GM19397 (cell line): ENCODE data around the gene C12orf60.

ENCODE experiments used
- ATAC-seq: cut with Tn5 transposase; IDR thresholded peaks from one replicate; pipeline ENCODE4 v1.9.1; 2021; ENCODE audit warnings: mild to moderate bottlenecking, moderate library complexity; ENCODE audit not compliant: unreplicated experiment

Gene C12orf60

GRCh38 chr12:14776236-14776961, 27.1 kb upstream of the C12orf60 start:
- ATAC-seq: no peak

DNA sequence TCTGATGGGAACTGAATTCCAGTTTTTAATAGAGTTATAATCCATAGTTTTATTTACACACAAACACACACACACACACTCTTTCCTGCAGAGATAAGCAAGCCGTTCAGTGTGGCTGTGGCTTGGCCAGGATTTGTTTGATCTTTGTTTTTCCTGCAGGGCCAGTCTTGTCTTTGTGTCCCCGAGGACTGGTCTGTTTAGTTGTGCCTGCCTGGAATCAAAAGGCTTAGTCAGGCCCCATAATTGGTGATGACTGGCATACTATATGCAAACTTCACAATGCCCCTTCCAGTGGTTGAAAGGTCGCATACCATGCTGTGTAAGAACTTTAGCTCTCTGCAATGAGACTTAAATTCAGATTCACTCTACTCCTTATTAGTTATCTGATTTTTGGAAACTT, 26.2 kb upstream of the C12orf60 start:
- no peak for ATAC-seq

- no peak for ATAC-seq
Observed at GRCh38 chr12:14779834-14780233, 23.6 kb upstream of the C12orf60 start.

DNA sequence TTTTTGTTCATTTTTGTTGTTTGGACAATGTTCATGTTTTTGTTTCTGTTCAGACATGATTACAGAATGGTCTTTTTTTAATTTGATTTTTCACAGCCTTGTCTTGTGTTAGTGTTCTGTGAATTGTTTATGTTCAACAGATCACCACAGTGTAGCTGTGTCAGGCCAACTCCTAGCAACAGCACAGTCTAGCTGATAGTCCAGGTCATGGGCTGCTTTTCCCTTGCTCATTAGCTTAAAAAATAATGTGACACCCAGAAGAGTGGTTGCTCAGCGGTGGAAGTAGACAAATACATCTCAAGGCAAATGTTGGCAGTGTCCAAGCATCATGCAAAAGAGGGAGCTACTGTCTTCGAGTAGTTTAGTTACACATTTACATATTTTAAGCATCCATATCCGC, 22.6 kb upstream of the C12orf60 start:
- ATAC-seq: no peak

- no peak for ATAC-seq
Observed at GRCh38 chr12:14781563-14781962, 21.9 kb upstream of the C12orf60 start.

- no peak for ATAC-seq
Observed at GRCh38 chr12:14782756-14783155, 20.7 kb upstream of the C12orf60 start.

GRCh38 chr12:14784471-14784870, 19.0 kb upstream of the C12orf60 start:
- ATAC-seq: no peak

GRCh38 chr12:14785568-14785967, 17.9 kb upstream of the C12orf60 start:
- ATAC-seq: no peak

GRCh38 chr12:14795028-14795448, 8.4 kb upstream of the C12orf60 start:
- ATAC-seq: no peak

DNA sequence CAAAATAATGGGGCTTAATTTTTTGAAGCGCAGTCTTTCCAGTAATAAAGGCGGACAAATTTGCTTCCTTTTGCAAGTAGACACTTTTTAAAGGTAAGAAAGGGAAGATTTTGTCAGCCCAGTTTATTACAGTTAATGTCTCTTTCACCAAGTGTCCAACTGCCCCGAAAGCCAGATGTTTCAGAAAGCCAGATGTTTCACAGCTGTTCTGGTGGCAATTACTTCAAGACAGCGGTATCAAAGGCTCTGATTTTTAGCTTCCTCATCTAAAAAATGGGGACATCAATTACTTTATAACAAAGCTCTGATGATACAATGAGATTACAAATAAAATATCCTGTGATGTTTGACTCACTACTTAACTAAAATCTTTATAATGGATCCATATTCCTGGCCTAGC, 1.2 kb upstream of the C12orf60 start:
- ATAC-seq: no peak

DNA sequence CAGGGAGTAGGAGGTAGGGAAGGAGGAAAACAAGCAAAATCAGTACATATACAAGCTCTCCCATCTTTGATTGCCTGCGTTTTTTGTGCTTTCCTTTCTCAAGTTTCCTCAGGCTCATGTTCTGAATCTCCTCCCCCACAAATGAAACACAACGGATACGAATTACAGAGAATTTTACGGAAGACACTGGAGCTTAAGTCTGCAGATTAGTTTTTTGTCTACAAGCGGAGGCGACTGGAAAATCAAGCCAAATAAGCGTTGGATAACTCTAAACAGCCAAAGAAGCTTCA, 804 bp upstream of the C12orf60 start:
- ATAC-seq: no peak

DNA sequence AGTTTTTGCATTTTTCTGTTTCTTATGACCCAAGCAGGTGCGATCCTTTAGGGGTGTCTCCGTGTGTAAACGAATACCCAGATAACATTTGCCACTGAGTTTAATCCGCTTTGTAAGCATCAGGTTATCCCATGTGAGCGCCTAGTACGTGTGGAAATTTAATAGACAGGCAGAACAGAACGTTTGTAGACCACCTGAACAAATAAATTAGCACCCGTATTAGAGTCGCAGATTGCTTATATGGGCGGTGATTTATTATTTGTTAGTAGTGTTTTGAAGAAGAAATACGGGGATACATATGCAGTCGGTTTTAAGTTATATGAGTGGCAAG, 325 bp downstream of the C12orf60 start:
- peak; percentile 17 for ATAC-seq

DNA sequence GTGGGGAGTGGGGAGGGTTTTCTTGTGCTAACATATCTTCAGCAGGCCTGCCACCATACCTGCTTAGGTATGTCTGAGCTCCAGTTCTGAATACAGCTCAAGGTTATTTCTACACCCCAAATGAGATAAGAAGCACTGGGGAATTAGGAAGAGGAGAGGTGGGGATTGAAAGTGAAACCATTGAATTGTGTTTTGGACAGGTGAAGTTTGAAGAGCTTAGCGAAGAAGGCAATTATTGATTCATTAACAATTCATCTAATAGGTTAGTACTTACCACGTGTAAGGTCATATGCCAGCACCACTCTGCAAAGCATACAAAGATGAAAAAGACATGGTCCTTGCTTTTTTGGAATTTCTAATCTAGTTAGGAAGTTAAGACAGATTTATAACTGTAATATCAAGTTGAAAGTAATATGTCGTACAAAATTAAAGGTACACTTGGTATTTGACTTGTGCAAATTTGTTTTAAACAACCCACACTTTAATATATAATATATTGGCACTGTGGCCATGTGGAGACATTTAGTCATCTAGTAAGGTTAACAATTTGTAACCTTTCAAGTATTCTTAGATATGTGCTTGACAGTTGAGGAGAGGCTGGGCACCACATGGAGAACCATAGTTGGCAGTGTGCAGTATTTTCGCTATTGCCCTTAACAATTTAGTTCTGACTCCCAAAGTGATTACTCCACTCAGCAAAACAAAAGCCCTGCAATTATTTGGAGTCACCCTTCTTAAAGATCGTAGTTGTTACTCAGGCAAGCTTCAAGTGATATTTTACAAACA, 6.9 kb downstream of the C12orf60 start:
- ATAC-seq: no peak

GRCh38 chr12:14810953-14811483, 7.5 kb downstream of the C12orf60 start:
- ATAC-seq: no peak

GRCh38 chr12:14811486-14811885, 8.0 kb downstream of the C12orf60 start:
- no peak for ATAC-seq

DNA sequence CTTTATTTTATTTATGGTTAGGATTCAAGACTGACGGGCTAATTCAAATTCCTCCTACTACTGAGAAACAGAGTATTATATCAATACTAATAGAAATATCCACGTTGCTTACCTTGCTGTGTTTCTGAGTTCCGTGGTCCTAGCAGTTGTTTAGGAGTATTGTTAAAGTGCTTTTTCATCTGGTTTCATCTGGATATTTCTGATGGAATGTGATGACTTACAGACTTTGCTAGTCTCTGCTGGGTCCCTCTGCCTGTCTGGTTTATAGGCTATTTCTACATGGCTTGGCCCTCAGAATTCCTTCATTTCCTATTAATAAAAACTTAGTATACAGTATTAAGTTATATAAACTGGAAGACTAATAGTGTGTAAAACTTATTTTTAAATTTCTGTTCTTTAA, 10.5 kb downstream of the C12orf60 start, which contains the start of gene SMCO3:
TSS of gene SMCO3 (minus strand) at position 169 of the 400 bp plus-strand sequence. CDS start 7,502 bp downstream, outside the sequence.
- ATAC-seq: no peak

DNA sequence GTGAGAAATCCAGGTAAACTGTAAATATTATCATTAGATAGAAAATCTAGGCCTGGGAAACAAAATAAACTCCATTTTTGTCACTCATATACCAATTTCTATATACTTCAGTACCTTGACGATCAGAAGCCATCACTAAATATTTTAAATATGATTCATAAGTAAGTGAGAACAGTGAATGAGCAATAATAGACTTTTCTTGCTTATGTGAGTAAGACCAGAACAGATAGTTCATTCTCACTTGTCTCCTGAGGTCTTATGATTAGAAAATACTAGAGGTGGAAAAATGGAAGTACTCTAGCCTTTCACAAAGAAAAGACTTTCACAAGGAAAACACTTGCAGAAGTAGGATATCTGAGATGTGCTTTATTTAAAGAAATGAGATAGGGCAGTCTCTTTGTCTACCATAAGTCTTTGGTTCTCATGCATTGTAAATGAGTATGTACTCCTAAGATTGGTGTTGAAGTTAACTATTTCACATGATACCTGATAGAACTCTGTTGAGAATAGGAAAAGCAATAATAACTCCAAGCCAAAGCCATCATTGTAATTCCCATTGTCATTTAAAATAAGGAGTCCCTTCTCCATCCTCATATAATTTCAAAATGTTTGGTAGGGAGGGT, 20.7 kb downstream of the C12orf60 start:
- no peak for ATAC-seq

GRCh38 chr12:14825256-14825655, 21.8 kb downstream of the C12orf60 start:
- ATAC-seq: no peak

DNA sequence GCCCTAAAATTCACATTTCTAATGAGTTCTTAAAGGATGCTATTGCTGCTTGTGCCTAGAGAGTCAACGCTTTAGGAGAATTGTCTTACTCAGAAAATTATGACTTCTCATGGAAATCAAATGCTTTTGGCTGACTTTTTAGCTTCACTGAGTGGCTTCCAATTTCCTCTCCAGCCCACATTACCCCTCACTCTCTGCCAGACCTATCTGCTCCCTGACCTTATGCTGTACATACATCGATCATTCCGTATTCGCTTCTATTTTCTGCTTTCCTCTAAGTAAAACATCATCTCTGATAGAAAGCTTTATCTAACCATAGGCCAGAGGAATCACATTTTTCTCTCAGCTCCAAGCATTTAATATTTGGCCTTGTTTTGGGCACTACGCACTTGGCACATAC, 23.0 kb downstream of the C12orf60 start:
- no peak for ATAC-seq

- ATAC-seq: no peak
Observed at GRCh38 chr12:14827043-14827442, 23.6 kb downstream of the C12orf60 start.

DNA sequence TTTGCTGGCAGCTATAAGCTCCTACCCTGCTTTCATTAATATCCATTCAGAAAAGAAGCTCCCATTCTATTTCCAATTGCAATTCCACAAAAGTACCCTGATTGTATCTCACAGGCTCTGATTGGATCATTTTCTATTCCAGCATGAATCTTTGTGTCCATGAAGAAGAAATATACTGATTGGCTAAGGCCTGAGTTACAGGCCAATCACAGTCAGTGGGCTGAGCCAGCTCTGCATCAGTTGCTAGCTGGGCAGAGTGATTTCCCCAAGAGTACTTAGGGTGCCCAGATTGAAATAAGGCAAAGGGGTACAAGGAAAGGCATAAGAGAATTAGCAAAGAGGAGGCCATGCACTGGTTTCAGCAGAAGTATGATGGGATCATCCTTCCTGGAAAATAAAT, 25.4 kb downstream of the C12orf60 start:
- peak; percentile 50 for ATAC-seq

DNA sequence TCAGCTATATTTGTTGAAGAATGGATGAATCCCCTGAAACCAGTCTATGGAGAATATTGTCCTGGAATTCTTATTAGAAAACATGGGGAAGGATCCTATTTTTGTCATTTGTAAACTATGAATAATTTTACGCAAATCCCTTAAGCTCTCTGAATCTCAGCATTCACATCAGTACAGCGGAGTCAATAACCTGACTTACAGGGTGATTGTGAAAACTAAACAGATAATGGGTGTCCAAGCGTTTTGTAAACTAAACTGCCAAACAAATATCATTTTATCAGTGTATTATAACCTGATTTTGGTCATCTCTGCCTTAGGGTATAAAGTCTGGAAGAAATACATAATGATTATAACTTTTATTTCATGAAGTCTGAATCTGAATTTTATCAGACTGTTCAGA, 29.9 kb downstream of the C12orf60 start:
- no peak for ATAC-seq
